ENCODE measurements around the gene WIF1.

WIF1 gene

DNA sequence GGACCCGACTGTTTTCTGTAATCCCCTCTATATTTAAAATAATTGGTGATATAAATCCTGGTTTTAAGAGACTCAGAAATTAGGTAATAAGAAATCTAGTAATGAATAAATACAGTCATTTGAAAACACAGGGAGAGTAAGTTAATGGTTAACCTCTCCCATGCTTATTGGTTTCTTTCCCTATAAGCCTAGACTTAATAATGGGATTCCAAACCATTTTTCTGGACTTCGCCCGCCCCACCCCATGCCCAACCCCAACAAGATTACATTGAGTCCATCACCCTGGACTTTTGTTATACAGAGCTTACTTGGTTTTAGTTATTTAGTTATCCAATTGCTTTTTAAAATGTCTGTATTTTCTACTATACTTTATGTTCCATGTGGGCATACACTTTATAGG is 98.7 kb downstream of the WIF1 start:
- TF ChIP-seq, protein P1, sequence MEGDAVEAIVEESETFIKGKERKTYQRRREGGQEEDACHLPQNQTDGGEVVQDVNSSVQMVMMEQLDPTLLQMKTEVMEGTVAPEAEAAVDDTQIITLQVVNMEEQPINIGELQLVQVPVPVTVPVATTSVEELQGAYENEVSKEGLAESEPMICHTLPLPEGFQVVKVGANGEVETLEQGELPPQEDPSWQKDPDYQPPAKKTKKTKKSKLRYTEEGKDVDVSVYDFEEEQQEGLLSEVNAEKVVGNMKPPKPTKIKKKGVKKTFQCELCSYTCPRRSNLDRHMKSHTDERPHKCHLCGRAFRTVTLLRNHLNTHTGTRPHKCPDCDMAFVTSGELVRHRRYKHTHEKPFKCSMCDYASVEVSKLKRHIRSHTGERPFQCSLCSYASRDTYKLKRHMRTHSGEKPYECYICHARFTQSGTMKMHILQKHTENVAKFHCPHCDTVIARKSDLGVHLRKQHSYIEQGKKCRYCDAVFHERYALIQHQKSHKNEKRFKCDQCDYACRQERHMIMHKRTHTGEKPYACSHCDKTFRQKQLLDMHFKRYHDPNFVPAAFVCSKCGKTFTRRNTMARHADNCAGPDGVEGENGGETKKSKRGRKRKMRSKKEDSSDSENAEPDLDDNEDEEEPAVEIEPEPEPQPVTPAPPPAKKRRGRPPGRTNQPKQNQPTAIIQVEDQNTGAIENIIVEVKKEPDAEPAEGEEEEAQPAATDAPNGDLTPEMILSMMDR (IDR thresholded peaks at IDR 0.05): no peak

DNA sequence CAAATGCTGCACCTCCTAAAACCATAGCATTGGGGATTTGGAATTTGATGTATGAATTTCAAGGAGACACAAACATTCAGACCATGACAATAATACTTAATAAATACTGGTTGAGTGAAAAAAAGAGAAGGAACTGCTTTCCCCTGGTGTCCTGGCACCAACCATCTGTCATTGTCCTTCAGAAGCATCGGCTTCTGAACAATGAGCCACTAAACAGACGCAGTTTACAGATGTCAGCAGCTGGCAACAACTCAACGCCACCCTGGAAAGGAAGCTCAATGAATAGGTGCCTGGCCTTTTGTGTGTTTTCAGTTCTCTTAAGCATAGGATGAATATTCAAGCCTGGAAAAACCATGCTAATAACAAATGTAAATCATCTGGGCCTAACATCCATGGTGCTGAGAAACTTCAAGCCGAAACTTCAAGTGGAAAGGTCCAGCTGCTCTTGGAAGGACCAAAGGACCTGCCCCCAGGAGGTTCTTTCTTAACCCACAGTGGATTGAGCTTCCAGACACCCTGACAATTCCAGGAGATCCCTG is 101.3 kb downstream of the WIF1 start:
- TF ChIP-seq, protein P1 (IDR thresholded peaks at IDR 0.05): no peak

DNA sequence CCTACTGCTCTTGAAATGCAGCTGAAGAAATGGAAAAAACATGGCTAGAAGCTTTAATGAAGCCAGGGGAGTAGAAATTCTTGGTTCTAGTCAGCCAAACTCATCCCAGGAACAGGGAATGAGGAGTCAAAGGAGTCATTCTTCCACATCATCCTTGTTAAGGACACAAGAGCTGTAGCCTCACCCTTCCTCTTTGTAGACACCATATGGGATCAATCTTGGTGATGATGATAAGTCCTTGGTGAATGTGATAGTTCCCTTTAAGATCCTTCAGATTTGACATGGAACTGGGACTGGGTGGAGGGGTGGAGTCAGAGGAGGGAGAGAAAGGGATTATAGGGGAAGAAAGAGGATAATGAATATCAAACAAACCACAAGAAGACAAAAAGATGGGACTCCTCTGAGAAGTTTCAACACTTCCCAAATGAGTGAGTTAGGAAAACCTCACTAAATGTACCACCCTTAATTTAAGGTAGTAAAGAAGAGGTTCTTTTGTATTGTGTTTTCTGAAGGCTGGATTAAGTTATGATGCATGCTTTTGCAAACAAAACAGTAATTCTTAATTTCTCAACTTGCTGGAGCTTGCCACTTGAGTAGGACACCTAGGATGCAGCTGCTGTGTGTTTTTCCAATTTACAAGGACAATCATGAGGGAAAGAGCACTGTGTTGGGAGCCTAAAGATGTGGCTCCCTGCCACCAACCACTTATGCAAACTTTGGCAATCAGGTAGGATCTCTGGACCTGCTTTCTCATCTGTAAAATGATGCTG is 104.0 kb downstream of the WIF1 start:
- TF ChIP-seq, protein P1 (IDR thresholded peaks at IDR 0.05): no peak

DNA sequence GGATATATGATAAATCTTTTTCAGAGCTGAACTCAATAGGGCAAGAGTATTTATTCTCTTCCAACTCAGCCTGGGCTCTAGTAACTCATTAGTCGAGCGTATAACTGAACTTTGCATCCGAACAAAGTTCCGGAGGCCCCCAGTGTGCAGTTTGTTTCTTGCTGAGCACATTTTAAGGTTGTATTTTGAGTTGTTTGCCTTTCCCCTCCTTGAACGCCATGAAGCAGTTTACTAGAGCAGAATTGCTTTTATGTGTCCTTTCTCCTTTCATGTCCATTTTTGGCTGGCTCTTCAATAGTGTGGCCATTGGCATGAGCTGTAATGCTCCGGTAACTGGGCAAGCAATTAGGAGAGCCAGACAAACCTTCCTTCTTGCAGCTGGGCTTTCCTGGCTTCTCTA is 105.3 kb downstream of the WIF1 start:
- TF ChIP-seq, protein P1 (IDR thresholded peaks at IDR 0.05): no peak

DNA sequence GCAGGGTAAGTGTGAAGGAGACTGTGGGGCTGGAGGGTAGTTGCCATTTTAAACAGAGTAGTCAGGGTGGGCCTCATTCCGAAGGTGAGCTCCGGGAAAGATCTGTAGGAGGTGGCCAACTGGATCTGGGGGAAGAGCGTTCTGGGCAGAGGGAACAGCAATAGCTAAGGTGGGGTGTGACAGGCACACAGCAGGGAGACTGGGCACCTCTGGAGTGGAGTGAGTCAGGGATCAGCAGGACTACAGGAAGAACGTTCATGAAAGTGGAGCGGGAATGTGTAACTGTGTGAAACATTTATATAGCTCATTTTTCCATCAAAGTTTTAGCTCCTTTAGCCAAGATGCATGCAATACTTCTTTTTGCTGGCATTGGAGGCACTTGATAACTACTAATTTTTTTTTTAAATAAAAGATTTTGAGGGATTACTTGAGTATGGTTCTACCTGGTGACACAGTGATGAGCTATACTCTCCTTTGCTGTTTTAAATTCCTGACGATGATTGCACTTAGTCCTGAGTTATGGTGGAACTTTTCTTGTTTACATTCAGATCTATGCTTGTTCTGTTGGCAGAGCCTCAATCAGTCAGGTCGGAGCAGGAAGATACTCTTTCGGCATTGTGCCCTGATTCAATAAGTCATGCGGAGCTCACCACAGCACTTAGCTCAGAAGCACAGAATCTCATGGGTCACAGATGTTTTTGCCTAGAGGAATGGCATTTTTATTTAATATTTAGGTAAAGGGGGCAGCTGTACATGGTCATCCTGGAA is 106.4 kb downstream of the WIF1 start:
- TF ChIP-seq, protein P1 (IDR thresholded peaks at IDR 0.05): no peak

DNA sequence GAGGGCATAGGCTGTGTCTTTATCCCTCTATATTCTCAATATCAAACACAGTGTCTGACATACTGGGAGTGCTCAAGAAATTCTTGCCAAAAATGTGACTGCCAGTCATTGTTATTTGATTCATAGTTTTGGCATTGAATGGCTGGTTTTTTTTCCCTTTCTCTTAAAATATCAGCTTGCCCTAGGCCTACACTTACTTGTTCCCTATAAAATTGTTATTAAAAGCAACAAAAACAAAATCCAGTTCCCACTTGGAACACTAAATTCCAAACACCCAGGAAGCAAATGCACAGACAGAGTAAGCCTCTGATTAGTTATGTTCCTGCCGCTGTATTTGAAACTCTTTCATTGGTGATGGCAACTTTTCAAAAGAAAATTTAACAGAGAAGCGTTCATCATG is 110.7 kb downstream of the WIF1 start:
- TF ChIP-seq, protein P1 (IDR thresholded peaks at IDR 0.05): no peak

DNA sequence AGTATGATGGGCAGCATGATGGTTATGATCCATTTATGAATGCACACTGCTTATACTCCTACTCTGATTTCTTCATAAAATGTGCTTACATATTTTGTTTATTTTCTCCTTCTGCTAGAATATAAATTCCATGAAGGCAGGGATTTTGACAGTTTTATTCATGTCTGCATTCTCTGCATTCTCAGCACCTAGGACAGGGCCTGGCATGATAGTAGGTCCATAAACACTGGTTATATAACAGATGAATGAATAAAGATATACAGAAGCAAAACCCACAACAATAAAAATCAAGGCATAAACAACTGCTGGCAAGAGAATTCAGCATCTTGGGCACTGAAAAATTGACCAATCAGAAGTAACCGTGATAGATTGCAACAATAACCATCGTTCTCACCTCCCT is 115.4 kb downstream of the WIF1 start:
- TF ChIP-seq, protein P1 (IDR thresholded peaks at IDR 0.05): no peak
